ENCODE measurements around the gene NEK11. TPM values are rescaled to one million over a fixed set of nuclear protein-coding genes. Genes with fewer than 3 reads are reported as not detected.
"Not testable (repeated sequence)": the region's sequence is repeated elsewhere in the genome, so short reads cannot be mapped to it uniquely, and the experiment has no call there.

The NEK11 gene
- polyA plus RNA-seq, 4 donors = 19.0 to 24.5 (median 20.4) TPM

- no peak for DNase-seq (ENCODE audit: low read depth in 4 of 4, low spot score in 2 of 4)
Observed at GRCh38 chr3:131038326-131038725, 11.6 kb downstream of the NEK11 start.

GRCh38 chr3:131042271-131042985, 15.8 kb downstream of the NEK11 start:
- not testable (repeated sequence) for DNase-seq (ENCODE audit: low read depth in 4 of 4, low spot score in 2 of 4)

- DNase-seq (ENCODE audit: low read depth in 4 of 4, low spot score in 2 of 4) = no peak
Observed at GRCh38 chr3:131047582-131047981, 20.9 kb downstream of the NEK11 start.

GRCh38 chr3:131048030-131048429, 21.4 kb downstream of the NEK11 start:
- DNase-seq (ENCODE audit: low read depth in 4 of 4, low spot score in 2 of 4) = no peak

GRCh38 chr3:131050001-131050400, 23.3 kb downstream of the NEK11 start:
- DNase-seq (ENCODE audit: low read depth in 4 of 4, low spot score in 2 of 4) = no peak

- no peak for DNase-seq (ENCODE audit: low read depth in 4 of 4, low spot score in 2 of 4)
Observed at GRCh38 chr3:131053043-131053859, 26.6 kb downstream of the NEK11 start.

GRCh38 chr3:131067983-131068382, 41.3 kb downstream of the NEK11 start:
- no peak for DNase-seq (ENCODE audit: low read depth in 4 of 4, low spot score in 2 of 4)

- no peak for DNase-seq (ENCODE audit: low read depth in 4 of 4, low spot score in 2 of 4)
Observed at GRCh38 chr3:131072099-131072559, 45.5 kb downstream of the NEK11 start.

GRCh38 chr3:131072845-131073244, 46.2 kb downstream of the NEK11 start:
- DNase-seq (ENCODE audit: low read depth in 4 of 4, low spot score in 2 of 4) = peak in 2 of 4 donors; percentile 4 to 5

GRCh38 chr3:131075632-131076328, 49.1 kb downstream of the NEK11 start:
- DNase-seq (ENCODE audit: low read depth in 4 of 4, low spot score in 2 of 4) = no peak

GRCh38 chr3:131077904-131078303, 51.2 kb downstream of the NEK11 start:
- no peak for DNase-seq (ENCODE audit: low read depth in 4 of 4, low spot score in 2 of 4)

GRCh38 chr3:131079086-131079485, 52.4 kb downstream of the NEK11 start:
- no peak for DNase-seq (ENCODE audit: low read depth in 4 of 4, low spot score in 2 of 4)

- no peak for DNase-seq (ENCODE audit: low read depth in 4 of 4, low spot score in 2 of 4)
Observed at GRCh38 chr3:131081224-131081623, 54.5 kb downstream of the NEK11 start.

GRCh38 chr3:131082246-131082645, 55.6 kb downstream of the NEK11 start:
- no peak for DNase-seq (ENCODE audit: low read depth in 4 of 4, low spot score in 2 of 4)

GRCh38 chr3:131082871-131083863, 56.5 kb downstream of the NEK11 start:
- peak in 2 of 4 donors; percentile 5 to 23 for DNase-seq (ENCODE audit: low read depth in 4 of 4, low spot score in 2 of 4)

- DNase-seq (ENCODE audit: low read depth in 4 of 4, low spot score in 2 of 4) = no peak
Observed at GRCh38 chr3:131091768-131092167, 65.1 kb downstream of the NEK11 start.

GRCh38 chr3:131107637-131108433, 81.2 kb downstream of the NEK11 start:
- DNase-seq (ENCODE audit: low read depth in 4 of 4, low spot score in 2 of 4) = no peak

GRCh38 chr3:131109156-131109555, 82.5 kb downstream of the NEK11 start:
- DNase-seq (ENCODE audit: low read depth in 4 of 4, low spot score in 2 of 4) = no peak

GRCh38 chr3:131110087-131110486, 83.4 kb downstream of the NEK11 start:
- DNase-seq (ENCODE audit: low read depth in 4 of 4, low spot score in 2 of 4) = no peak

Measured in left renal cortex interstitium (tissue), 4 donors.